GM18520 (cell line): ENCODE data around the gene TMEM163.

Experiments used
- ATAC-seq: cut with Tn5 transposase; IDR thresholded peaks from one replicate; pipeline ENCODE4 v1.9.1; 2021; ENCODE audit not compliant: unreplicated experiment

Gene TMEM163

DNA sequence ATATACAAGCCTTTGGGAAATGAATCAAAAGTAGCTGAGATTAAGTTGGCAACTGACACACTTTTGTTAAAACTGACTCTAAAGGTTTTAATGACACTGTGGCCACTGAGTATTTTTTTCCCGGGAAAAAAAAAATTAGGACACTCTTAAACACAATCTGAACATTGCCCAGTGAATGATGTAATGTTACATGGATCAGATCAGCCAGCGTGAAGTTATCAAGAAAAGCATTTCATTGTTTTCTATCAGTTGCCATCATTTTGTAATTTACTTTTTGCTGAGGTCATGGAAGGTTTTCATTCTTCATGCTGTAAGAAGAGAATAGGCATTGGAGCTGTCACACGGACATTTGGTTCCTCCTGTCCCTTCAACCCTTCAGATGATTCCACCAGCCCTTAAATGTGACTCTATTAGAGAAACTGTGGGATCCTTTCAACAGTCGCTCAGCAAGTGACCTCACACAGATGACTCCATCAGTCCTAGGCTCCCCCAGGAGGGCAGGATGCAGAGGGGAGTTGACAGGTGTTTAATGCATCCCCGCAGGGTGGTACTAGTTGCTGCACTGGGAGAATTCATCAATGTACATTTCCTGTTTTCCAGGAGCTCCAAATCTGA, 300.7 kb downstream of the TMEM163 start:
- no peak for ATAC-seq

DNA sequence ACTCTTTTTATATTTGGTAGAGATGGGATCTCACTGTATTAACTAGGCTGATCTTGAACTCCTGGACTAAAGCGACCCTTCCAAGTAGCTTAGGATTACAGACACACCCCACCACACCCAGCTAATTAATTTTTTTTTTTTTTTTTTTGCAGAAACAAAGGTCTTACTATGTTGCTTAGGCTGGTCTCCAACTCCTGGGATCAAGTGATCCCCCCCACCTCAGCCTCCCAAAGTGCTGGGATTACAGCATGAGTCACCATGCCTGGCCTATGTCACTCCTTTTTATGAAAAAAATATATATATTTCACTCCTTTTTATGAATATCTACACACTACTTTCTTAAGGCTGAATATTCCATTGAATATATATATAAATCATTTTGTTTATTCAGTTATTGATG, 302.2 kb downstream of the TMEM163 start:
- no peak for ATAC-seq

DNA sequence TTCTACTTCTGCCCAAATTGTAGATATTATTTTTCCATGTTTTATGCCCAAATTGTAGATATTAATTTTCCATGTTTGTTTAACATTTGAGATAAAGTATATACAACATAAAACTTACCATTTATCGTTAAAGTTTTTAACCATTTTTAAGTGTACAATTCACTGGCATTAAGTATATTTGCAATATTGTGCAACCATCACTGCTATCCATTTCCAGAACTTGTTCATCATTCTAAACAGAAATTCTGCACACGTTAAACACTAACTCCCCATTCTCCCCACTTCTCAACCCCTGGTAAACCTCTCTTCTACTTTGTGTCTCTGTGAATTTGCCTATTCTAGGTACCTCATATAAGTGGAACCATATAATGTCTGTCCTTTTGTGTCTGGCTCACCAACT, 302.8 kb downstream of the TMEM163 start:
- no peak for ATAC-seq

DNA sequence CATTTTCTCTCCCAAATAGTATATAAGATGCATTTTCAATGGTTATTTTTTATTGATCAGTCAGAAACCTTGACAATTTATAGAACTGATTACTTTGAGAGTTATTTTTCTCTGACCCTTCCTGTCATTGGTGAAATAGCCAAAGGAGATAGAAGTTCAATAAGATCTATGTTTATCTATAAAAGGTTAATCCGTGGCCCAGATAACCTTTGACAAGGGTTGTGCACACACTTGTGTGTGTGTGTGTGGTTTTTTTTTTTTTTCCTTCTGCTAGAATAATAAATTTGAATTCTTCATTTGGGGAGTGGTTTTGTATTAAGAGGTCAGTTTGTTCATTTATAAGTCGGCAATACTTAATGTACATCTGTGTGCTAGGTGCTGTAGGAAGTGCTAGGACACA, 304.9 kb downstream of the TMEM163 start:
- no peak for ATAC-seq

DNA sequence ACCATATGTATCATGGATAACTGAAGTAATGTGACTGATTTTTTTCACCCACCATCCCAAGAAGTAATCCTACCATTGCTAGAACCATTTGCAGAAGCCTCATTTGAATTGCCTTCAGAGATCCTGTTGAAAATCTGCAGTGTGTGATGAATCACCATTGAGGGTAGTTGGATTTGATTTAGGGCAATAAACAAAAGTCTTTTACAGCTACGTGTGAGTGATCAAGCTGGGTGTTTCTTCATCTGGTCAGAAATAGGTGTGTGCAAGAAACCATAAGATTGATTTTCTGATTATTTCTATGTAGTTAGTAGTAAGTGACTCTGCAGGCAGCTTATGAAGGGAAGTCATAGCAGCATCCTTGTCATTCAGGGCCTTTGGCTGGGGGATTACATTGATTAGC, 305.4 kb downstream of the TMEM163 start:
- ATAC-seq = no peak

DNA sequence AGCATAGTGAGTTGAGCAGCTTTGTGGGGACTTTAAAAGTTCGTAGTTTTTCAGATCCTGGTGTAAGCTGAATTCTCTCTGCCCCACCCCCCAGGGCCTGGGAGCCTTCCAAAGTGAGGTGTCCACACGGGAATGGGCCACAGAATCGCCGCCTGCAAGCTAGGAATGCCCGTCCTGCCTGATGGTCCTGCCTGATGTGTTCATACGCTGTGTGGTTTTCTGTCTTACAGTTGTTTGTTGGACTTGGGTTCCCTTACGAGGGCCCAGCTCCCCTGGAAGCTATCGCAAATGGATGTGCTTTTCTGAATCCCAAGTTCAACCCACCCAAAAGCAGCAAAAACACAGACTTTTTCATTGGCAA, 306.2 kb downstream of the TMEM163 start:
- ATAC-seq = no peak

DNA sequence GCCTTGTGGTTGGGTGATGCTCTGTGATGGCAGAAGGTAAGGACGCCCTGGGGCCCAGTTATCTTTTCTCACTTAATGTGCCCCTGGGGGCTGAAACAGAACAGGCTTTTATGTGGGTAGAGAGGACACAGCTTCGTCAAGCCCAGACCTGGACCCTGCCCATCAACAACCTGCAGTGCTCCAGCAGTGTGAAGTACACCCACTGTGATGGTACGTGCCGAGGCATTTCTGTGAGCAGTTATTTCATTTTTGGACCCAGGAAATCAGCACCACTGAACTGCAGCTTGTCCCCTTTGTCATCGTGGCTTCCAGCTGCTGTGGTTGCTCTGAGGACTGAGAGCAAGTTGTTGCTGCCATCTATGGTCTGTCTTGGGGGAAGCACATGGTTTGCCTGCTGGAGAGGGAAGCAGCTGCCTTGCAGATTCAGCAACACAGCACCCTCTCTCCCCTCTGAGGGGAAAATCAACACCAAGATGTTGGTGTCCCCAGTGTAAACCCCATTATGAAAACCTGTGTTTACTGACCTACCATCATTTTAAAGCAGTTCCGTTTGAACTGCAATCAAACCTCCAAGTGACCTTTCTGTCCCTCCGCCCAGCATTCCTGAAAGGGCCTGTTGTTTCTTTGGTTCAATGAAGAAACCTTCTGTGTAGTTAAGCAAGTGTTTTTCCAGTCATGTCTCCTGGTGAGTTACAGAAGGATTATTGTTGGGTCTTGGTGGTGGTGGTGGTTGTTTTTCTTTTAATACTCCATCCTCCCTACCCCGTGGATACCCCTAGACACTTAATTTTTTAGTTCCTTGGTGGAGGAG, 306.8 kb downstream of the TMEM163 start:
- ATAC-seq = peak; percentile 96

DNA sequence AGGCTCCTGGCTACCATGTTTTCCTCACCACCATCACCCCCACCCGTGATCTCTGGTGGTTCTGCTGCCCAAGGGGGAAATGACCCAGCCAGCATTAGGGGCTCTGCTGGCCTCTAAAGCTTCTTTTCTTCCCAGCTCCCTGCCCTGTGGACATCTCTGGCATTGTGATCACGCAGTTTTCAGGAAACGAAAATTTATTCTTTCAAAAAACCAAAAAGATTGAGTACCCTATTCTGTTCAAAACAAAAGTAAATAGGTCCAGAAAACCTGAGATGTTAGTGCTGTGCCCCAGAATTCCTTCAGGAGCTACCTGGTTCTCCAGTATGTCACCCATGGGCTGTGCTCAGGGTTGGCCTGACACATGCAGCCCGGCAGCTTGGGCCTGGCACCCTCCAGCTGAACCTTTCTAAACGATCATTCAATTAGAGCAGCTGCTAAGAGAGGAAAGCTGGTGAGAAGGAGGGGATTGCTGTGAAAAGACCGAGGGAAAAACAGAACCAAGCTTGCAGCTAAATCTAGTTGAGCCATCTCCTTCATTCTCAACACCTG, 307.4 kb downstream of the TMEM163 start:
- no peak for ATAC-seq

DNA sequence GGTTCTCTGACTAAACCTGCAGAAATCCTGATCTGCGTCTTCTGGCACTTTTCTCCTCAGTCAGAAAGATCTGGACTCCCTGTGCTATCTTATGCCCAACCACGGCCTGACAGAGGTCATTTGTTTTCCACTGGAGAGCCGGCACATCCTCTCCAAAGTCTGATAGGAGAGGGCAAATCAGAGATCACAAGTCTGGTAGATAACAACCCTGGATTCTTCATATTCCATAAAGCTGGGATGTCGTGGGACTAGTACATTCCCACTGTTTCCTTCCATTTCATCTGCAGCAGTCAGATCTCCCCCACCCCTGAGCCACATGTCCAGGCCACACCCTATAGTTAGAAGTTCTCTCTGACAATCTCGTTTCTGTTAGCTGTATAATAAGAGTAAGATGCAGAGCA, 308.0 kb downstream of the TMEM163 start:
- ATAC-seq = no peak

DNA sequence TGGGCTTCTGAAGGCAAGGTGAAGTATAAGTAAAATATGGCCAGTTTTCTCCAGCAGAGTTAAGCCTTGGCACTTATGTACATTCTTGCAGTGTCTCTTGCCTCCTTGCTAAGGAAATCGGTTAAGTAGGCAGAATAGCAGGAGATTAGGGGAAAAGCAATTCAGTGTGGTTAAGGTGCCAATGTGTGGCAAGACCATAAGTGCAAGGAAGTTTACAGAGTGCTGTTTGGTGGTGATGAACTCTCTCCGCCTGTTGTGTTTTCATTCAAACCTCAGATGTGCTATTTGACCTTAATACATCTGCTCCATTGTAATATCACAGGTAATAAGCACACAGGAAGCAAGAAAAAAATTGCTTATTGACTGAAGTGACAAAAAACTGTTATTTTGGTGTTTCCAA, 308.8 kb downstream of the TMEM163 start:
- no peak for ATAC-seq

DNA sequence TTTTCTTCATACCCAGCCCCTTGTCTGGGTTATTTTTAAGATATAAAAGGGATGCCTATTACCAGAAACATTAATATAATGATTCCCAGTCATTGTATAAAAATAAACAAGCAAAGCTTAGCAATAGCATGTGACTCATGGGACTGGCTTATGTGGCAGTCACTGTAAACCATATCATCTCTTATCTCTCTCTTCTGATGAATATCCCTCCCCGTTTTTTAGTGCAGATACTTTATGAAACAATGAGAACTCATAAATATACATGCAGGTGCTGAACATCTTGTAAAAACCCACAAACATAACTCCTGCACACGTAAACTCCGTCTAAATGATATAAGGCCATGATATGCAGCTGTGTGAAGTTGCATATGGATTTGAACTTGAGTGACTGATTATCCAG, 310.0 kb downstream of the TMEM163 start:
- ATAC-seq = no peak

DNA sequence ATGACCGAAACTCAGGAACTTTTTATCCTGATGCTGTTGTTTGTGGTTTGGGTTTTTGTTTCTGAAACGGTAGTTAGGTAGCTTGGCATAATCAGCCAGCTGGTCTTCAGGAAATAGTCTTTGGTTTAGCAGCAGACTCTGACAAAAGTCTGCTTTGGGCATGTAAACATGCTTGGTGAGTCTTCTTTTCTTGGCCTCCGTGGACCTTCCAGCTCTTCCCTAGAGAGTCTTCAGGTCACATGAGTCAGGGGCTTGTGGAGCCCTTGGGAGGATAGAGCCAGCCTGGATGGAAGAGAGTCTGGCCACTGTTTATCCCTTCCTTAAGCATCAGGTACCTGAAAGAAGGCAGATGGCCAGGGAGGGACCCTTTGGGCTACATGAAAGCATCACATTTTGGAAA, 310.4 kb downstream of the TMEM163 start:
- ATAC-seq = no peak

DNA sequence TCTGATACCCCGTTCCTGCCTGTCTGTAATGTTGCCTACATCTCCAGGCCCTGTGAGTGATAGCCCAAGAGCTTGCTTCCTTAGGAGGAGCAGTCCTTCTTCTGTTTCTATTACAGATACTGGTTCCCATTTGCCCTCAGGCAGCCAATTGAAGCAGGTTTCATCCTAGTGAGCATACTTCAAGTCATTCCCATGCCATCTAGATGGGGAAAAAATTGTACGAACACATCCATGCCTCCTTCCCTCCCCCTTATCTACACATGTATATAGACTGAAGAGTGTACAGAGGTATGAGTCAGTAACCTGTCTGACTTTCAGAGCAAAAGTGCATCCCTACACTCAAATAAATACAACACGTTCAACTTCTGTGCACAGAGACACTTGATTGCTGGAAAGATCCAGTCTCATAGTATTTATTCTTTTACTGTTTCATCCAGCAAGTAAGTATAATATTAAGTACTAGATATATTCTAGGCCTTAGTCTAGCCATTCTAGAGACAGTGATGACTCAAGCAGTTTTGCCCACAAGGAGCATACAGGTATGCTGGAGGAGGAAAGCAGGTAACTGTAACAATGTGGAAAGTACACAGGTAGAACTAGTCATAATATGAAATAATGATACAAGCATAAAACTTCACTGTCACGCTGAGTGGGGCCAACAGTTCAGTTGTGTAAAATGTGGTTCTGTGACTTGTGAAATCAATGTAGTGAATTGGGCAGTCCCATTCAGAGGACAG, 311.5 kb downstream of the TMEM163 start:
- ATAC-seq = no peak

DNA sequence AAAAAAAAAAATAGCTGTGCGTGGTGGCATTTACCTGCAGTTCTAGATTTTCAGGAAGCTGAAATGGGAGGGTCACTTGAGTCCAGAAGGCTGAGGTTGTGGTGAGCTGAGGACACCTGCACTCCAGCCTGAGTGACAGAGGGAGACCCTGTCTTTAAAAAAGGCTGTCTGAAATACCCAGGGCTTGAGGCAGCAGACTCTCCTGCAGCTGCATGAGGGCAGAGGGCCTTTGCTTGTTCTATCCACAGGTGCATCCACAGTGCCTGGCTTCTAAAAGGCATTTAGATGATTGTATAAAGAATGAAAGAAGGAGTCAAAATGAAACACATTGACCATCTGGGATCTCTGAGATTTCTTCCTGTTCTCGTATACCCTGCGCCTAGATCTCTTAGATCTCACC, 312.1 kb downstream of the TMEM163 start:
- no peak for ATAC-seq

DNA sequence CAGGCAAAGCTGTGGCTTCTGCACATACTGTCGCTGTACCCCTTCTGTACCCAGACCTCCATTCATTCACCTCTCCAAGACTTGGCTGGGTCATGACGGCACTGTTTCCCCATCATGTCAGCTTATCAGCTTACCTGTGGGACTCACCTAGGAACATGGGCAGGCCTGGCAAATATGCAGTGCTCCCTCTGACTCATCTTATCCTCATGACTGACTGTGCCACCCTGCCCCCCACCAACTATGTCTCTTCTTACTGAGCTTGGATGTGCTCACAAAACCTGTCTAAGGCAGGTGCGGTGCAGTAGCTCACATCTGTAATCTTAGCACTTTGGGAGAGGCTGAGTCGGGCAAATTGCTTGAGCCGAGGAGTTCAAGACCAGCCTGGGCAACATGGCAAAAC, 312.5 kb downstream of the TMEM163 start:
- ATAC-seq = no peak
